Measurements from ENCODE around the gene MOBP. TPM values are rescaled to one million over a fixed set of nuclear protein-coding genes. Genes with fewer than 3 reads are reported as not detected.

The MOBP gene, protein sequence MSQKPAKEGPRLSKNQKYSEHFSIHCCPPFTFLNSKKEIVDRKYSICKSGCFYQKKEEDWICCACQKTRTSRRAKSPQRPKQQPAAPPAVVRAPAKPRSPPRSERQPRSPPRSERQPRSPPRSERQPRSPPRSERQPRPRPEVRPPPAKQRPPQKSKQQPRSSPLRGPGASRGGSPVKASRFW
- total RNA-seq = 0.09 and 0.19 TPM in 2 replicates

DNA sequence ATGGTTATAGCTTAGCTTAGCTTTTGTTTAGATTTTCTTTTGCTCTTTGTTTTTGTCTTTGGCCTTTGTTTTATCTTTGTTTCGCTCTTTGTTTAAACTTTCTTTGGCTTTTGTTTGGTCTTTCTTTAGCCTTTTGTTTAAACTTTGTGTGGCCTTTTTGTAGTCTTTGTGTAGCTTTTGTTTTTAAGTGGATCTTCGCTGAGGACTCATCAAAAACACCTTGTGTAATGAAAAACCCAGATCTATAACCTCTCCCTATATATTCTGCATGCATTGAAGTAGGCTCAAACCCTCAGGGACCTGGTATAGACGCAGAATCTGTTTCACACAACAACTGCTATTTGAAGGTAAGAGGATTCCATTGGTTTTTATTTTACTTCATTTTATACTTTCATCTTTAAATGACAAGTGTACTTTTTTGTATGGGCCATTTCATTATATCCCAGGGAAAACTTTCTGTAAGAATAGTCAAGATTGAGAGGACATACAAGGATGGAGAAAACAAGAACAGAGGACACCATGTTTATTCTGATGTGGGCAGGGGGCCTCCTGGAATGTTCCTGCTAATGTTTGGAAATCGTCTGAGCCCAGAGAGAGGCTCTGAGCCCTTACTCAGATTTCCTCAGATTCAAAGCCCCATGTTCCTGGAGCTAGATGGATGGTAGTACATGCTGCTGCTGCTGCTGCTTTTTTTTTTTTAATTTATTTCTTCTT, at the start of gene MOBP:
Gene MOBP, plus strand, starts transcription at position 287 of the 714 bp plus-strand sequence. CDS start 34,390 bp downstream, outside the sequence.

Other genes with a start within 250 kb of the MOBP start
- gene CX3CR1, start 187.6 kb upstream of the MOBP start, total RNA-seq = not detected in 2 replicates
- gene CCR8, start 138.0 kb upstream of the MOBP start, total RNA-seq = not detected in 2 replicates
- gene SLC25A38, start 84.3 kb upstream of the MOBP start, total RNA-seq = 15.5 and 15.7 TPM in 2 replicates
- 1,125 and 1,557 TPM in 2 replicates for gene RPSA, start 61.0 kb upstream of the MOBP start, total RNA-seq

Measured in endothelial cell of coronary artery (primary cell).